Measurements from ENCODE around the gene NFATC2.

NFATC2 gene

DNA sequence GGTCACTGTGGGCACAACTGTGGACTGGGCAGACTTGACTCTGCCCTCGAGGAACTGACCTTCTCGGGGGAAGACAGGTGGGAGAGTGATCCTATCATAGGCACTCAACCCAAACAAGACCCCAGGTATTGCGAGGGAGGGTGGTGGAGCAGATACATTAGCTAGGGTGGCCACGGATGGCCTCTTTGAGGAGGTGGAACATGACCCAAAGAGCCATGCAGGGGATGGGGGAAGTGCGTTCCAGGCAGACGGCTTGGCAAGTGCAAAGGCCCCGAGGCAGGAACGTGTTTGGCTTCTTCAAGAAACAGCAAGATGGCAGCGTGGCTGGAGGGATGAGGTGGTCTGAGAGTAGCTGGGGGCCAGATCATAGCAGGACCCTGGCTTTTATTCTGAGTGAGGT, 167.6 kb downstream of the NFATC2 start:
- DNase-seq (ENCODE audit: low read depth): no peak

DNA sequence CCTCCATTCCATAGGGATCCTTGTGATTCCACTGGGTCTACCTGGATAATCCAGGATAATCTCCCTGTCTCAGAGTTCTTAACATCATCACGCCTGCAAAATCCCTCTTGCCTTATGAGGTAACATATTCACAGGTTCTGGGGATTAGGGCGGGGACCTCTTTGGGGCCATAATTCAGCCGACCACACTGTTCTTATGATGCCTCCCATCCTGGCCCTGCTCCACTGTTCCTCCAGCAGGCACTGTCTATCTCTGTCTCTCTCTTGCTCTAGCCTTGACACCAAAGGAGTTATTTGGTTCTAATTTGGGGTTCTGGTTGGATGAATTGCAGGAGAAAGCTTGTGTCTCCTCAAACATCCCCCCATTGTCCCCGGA, 168.1 kb downstream of the NFATC2 start:
- DNase-seq (ENCODE audit: low read depth): no peak

DNA sequence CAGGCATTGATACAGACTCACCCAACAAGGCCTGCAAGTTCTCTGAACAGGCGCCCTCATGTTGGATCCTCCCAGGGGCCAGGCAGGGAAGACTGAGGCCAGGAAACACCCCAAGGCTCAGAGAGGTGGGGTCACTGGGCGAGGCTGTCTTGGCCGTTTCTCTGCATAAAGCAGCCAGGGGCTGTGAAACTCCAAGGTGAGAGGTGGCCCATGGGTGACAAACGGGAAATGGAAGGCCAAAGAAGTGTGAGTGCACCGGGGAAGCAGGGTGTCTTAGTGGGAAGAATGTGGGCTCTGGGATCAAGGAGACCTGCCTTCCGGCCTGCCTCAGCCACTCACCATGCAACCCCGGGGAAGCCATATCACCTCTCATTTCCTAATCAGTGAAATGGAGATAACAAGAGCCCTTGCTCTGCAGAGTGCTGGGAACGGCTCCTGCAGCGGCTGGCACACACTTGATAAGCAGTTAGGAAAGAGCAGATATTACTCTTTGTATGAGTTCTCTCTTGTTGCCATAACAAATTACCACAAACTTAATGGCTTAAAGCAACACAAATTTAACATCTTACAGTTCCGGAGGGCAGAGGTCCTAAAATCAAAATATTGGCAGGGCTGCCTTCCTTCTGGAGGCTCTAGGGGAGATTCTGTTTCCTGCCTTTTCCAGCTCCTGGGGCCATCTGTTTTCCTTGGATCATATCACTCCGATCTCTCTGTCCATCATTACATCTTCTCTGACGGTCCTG, 168.6 kb downstream of the NFATC2 start:
- no peak for DNase-seq (ENCODE audit: low read depth)

DNA sequence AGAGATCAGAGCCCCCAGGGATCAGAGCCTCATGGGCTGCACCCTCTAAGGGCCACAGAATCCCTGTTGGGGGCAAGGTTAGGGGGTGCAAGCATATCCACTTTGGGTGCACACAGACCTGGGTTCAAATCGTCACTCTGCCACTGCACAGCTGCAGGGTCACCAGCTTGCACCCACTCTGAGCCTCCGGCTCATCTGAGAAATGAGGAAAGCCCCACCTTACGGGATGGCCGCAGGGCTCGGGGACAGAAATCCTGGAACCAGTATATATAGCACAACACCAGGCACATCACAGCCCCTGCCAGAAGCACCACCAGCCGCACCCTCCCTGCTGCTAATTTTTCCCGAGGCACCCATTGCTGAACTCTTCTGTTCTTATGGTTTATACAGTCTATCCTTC, 169.6 kb downstream of the NFATC2 start:
- DNase-seq (ENCODE audit: low read depth): no peak

DNA sequence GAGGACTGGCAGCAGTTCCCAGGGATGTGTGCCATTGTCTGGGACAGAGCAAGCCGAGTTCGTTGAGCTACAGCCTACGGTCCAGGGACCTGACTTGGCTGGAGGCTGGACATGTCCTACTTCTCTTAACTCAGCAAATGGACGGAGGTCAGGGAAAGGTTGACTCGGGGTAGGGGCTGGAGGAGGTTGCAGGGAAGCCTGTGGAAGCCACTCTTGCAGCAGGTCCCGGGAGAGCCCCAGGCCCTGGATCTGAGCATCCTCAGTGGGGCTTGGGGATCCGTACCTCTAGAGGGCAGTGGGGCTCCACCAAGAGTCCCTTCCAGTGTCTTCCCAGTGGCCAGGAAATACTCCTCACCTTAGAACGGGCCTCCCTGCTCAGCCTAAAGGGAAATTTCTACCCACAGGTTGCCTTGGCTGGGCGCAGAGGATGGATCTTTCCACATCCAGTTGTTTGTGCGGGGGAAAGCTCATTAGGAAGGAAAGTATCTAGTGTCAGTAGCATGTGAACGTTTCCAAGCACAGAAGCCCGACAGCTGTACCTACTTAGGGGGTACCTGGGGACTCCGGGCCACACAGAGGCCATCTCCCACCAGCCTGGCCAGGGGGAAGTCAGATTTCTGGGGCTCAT, 170.2 kb downstream of the NFATC2 start:
- DNase-seq (ENCODE audit: low read depth): peak; percentile 27

DNA sequence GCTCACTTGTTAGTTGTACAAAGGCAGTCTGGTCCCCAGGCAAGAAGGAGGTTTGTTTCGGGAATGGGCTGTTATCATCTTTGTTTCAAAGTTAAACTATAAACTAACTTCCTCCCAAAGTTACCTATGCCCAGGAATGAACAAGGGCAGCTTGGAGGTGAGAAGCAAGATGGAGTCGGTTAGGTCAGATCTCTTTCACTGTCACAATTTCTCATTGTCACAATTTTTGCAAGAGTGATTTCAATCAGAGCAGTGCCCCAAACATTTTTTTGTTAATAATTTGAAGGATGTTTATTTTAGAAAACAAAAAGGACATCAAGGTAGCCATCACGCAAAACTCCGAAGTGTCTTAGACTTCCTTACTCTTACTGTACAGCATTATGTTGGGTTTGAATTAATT, 170.8 kb downstream of the NFATC2 start:
- no peak for DNase-seq (ENCODE audit: low read depth)

DNA sequence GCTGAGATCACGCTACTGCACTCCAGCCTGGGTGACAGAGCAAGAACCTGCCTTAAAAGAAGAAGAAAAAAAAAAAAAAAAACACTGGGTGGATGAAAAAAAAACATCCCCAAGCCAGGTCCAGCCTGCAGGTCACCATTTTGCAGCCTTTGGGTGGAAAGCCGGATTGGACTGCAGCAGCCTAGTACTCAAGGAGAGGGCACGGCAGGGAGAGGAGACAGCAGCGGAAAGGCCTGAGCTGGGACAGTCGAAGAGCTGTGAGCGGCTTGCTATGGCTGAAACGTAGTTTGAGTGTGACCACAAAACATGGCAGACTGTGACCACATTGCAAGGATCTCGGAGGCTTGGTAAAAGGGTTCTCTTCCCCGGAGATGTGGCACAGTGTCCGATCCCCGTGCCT, 173.0 kb downstream of the NFATC2 start:
- no peak for DNase-seq (ENCODE audit: low read depth)

DNA sequence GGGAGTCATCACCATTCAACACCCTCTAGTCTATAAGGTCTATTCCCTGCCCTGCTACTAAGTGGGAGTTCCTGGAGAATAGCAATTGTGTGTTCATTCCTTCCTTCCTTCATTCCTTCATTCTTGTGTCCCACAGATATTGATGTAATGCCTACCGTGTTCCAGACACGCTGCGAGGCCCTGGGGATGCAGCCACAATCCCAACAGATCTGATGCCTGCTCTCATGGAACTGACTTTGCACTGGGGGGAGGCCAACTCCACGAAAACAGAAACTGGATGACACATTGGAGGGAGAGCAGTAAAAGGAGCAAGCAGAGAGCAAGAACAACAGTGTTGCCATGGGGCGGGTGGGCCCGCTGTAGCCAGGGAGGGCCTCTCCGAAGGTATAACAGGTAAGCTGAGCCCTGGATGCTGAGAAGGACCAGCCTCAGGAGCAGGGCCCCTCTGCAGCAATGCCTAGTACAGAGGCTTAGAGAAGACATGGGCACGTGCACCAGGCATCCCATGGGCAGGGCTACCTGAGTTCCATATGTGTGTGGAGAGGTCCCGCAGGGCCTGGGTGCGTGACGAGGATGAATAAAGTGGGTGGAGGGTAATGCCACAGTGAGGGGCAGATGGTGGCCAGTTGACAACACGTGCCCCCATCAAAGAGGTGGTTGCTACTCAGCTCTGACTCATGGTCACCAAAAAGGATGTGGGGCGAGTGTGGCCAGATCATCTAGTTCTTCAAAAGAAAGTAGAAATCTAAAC, 173.9 kb downstream of the NFATC2 start:
- DNase-seq (ENCODE audit: low read depth): no peak

DNA sequence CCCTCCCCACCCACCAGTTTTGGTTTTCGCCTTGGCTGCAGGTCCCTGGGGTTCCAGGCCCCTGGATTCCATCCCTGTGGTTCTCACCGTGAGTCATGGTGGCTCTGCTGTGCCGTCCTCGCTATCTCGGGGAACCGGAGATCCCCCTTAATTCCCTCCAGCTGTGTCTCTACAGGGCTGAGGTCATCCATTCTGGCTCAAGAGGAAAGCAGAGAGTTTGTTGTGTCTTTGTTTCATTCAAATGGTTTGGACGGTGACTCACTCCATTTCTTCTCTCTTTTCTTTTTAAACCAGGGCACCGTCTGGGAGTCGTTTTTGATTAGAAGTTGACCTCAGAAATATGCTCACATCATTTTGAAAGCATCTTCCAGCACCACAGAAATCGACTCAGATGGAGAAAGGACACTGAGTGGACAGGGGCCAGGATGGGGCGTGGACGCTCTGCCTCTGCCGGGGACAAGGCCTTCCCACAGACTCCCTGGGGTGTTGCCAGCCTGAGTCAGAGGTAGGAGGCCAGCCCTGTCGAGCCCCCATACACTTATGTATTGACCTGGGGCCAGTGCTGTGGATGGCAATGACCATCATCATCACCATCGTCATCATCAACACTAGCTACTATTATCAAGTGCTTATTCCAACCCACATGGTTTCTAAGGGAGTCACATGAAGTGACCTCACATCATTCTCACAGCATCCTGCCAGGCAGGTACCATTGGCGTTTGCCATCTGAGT, 176.2 kb downstream of the NFATC2 start:
- DNase-seq (ENCODE audit: low read depth): no peak

DNA sequence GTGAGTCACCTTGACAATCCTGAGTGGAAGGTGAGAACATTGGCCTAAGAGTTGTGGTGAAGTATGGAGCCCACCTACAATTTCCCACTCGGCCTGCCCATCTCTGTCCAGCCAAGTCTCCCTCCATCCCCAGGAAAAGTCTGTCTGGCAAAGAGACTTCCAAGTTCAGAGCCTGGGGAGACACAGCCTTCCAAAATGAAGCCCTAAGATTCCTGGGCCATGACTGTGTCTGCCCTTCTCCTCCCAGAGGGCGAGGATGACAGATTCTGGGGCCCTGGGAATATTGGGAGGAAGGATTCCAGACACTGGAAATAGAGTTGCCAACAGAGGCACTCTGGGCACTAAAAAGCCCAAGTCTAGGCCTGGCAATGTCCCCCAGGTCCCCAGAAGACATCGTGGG, 176.8 kb downstream of the NFATC2 start:
- no peak for DNase-seq (ENCODE audit: low read depth)

DNA sequence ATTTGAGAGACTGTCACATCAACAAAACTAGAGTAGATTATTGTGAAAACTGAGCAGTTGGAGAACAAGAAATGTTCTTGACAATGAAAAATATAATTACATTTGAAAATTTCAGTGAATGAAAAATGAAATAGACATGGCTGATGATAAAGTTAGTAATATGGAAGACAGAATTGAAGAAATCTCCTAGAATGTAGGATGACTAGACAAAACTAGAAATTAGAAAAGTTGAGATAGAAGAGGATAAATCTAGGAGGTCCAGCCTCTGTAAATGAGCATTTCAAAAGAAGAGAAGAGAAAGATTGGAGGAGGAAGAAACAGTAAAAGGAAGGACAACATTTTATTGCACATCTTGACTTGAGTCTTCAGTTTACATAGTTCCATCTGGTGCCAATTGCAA, 178.7 kb downstream of the NFATC2 start:
- no peak for DNase-seq (ENCODE audit: low read depth)

DNA sequence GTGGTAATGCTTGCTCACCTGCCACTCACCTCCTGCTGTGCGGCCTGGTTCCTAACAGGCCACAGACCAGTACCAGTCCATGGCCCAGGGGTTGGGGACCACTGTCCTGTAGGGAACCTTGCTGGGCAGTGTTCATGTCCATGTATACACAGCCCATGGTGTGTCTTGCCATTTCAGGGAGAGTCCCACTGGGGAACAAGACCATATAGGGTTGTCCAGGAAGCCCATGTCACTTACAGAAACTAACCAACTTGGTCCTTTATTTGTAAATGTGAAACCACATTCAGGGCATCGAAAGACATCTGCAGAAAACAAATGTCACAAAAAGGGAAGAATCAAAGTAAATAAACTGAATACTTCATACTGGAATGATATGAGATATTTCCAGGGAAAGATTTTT, 179.1 kb downstream of the NFATC2 start:
- DNase-seq (ENCODE audit: low read depth): no peak

DNA sequence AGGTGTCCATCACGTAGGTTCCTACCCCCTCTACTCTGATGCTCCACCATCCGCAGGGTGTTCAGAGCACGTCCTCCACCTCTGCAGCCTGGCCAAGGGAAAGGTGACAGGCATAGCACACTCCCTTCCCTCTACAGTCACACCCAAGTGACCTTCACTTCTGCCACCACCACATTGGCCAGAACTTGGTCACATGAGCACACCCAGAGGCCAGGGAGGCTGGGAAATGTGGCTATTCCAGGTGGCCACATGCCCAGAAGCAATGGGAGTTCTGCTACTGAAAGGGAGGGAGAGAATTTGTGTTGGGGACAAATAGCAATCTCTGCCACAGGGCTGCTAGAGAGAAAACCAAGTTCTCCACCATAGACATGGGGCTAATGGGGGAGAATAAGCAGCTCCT, 180.3 kb downstream of the NFATC2 start:
- no peak for DNase-seq (ENCODE audit: low read depth)

DNA sequence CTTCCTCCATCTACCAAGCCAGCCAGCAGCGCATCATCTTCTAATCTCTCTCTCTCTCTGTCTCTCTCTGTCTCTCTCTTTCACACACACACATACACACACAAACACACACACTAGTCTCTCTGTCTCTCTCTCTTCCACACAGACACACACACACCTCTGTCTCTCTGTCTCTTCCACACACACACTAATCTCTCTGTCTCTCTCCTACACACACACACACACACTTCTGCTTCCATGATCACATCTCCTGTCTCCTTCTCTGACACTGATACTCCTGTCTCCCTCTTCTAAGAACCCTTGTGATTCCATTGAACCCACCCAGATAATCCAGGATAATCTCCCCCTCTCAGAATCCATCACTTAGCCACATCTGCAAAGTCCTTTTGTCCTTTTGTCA, 181.3 kb downstream of the NFATC2 start:
- DNase-seq (ENCODE audit: low read depth): no peak

DNA sequence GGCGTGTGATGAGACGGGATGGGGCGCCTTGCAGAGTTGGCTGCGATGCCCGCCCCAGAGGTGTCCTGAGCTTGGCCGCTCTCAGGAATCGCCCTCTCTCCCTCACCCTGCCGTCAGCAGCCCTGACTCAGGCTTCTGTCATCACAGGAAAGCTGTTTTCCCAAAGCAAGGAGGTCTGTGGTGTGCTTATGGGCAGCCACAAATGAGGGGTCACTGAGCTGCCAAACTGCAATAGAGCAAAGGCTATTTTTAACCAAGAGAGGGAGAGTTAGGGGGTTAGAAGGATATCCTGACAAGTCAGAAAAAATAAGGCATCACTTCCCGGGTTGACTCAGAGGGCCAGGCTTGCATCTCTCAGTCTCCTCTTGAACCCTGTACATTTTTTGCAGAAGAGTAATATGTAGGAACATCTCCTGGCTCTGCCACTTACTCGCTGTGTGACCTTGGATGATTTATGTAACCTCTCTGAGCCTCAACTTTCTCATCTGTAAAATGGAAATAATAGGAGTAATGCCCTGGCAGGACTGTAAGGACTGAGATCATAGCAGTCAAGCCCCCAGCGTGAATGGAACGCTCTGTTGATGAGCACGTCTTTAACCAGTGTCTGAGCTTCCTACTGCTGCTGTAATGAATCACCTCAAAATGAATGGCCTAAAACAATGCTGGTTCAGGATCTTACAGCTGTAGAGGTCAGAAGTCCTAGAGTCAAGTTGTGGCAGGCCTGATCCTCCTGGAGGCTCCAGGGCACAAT, 181.9 kb downstream of the NFATC2 start:
- no peak for DNase-seq (ENCODE audit: low read depth)

DNA sequence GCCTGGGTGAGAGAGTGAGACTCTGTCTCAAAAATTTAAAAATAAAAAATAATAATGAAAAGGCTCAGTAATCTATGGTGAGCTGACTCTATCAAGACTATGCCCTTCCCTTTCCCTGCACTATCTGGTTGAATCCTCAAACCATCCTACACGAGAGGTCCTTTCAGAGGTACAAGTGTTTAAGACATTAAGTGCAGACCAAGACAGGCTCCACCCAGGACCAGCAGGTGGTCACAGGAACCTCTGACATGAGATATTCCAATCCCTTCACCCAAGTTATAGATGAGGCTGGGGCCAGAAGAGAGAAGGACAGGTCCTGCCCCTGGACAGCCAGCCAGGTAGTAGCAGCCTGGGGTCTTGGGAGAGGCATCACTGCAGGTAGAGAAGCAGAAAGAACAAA, 182.6 kb downstream of the NFATC2 start:
- DNase-seq (ENCODE audit: low read depth): no peak

DNA sequence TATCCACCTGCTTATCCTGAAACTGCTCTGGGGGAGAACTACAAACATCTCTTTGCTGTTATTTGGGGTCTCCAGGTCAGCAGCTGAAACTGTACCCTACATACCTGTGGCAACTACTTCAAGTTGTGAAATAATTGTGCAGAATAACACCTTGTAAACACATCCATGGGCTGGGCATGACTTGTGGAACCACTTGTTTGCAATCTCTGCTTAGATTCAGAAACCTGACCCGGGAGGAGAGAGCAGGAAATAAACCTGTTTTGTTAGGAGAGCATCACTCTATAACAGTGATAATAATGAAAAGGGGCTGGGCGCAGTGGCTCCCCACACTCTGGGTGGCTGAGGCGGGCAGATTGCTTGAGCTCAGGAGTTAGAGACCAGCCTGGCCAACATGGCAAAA, 183.1 kb downstream of the NFATC2 start:
- DNase-seq (ENCODE audit: low read depth): no peak

DNA sequence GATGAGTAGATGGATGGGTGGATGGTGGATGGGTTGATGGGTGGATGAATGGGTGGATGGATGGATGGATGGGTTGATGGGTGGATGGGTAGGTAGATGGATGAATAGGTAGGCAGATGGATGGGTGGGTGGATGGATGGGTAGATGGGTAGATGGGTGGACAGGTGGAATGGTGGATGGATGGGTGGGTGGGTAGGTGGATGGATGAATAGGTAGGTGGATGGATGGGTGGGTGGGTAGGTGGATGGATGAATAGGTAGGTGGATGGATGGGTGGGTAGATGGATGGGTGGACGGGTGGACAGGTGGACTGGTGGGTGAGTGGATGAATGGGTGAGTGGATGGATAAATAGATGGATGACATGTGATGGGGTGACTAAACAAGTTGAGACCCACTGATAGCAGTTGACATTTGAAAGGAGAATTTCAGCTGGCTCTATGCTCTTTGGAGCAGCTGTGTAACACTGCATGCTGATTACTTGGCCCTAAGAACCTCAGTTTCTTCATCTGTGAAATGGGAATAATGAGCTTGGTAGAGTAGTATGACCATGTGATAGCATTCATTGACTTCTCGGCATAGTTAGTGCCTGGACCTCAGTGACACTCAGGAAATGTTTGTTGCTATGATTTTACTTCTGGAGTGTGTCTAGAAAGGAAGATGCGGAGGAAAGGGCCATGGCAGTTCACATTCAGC, 184.3 kb downstream of the NFATC2 start:
- DNase-seq (ENCODE audit: low read depth): no peak

DNA sequence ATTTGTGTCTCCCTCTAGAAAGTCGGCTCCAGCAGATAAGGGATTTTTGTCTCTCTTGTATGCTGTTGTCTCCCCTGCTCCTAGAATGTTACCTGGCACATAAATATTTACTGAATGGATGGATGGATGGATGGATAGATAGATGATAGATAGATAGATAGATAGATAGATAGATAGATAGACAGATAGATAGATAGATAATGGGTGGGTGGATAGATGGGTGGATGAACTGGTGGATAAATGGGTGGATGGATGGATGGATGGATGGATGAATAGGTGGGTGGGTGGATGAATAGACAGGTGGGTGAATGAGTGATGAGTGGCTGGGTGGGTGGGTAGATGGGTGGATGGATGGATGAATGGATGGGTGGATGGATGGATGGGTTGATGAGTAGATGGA, 185.0 kb downstream of the NFATC2 start:
- DNase-seq (ENCODE audit: low read depth): no peak

DNA sequence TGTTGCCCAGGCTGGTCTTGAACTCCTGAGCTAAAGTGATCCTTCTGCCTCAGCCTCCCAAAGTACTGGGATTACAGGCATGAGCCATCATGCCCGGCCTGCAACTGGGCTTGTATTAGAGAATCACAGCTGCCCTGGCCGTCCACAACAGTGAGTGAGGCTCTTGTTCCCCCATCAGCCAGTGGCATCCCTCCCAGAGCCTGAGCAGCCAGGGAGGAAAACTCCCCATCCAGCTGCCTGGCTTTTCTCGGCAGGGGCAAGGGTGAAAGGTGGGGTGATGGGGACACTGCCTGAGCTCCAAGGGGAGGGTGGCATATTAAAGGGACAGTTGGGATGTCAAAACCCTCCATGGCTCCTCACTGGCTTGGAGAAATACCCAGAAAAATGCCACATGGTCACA, 185.6 kb downstream of the NFATC2 start:
- no peak for DNase-seq (ENCODE audit: low read depth)

DNA sequence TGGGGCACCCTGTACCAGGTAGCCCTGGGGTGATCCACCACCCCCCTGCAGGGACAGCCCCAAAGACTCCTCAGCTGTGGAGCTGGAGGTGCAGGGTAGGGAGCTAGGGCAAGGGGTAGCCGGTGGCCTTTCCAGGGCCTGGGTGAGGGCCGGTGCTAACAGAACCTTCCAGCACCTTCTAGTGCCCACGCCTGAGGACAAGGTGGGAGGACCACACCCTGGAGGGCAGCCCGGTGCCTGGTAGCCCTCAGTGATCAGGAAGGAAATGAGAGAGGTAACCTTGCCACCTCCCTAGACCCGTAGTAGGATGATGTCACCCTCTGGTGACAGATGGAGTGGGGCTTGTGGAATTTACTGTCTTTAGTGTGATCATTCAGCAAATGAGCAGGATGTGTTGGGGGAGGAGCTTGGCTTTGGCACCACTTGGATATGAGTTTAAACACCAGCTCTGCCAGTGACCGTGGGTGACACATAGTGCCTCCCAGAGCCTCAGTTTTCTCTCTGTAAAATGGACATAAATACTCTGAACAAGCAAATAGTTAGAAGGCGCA, 187.7 kb downstream of the NFATC2 start:
- no peak for DNase-seq (ENCODE audit: low read depth)
